KG1 (cell line): ENCODE results near the gene RAB3C.

Experiments
- DNase-seq: peaks from one replicate; lab custom pipeline; 2025; lab: John Stamatoyannopoulos, UW

Gene RAB3C

GRCh38 chr5:58827463-58827862, 244.6 kb downstream of the RAB3C start:
- DNase-seq, result no peak

DNA sequence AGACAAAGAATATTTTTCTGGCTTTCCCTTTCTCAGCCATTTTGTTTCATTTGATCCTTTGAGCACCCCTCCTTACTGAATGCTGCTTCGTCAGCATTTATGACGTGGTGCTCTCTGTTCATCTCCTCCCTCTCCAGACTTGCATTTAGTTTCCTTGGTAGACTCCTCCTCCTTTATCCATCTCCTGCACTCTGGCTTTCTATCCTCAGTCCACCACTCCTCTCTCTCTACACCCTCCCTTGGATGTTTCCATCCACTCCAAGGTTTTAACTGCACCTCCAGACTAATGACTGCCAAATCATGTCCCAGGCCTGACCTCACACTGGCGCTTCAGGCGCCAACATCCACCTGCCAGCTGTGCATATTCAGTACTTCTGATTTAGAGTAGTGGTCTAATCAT, 245.4 kb downstream of the RAB3C start:
- no peak for DNase-seq

DNA sequence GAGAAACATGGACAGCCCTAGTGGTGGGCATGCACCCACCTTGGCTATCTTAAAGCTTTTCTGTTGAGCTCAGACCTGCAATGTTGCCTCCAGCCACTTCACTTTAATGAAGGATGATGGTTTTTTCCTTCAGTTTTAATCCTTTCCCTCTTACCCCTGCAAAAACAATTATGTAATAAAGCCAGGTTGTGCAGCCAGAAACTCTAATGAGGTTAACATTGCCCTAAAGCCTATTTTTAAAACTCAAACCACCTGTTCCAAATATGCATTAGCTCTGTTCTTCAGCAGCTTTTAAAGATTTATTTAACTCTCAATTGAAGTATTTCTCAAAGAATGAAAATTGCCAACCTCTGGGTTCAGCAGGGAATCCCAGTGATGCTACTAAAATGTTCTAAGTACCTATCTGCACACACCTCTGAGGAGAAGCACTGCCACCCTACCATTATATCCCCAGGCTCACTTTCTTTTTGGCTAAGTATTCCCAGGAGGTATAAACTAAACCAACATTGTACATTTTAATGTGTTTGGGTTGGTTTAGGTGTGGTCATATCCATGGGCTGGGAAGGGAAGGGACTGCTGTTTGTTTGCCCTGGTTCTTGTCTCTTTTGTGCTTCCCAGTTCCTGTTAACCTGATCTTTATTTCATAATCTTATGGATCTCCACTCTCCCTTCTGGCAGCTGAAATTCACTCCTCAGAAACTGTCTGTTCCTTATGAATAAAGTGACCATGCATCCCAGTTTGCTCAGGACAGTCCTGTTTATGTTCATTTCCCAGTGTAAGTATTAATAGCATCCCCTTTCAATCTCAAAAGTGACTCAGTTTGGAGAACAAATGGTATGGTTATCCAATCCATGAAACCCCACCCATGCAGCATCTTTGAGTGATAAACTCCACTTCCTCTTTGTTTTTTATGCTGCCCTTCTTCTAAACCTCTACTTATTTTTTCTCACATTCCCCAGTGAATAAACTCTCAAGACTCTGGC, 251.7 kb downstream of the RAB3C start:
- DNase-seq, result no peak

DNA sequence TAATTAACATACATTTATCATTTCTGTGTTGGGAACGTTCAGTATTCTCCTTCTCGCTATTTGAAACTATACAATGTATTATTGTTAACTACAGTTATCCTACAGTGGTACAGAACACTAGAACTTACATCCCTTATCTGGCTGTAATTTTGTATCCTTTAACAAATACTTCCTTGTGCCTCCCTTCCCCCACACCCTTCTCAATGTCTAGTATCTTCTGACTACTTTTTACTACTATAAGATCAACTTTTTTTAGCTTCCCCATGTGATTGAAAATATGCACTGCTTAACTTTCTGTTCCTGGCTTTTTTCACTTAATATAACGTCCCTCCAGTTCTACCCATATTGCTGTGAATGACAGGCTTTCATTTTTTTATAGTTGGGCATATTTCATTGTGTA, 253.5 kb downstream of the RAB3C start:
- no peak for DNase-seq

- no peak for DNase-seq
Observed at GRCh38 chr5:58838729-58839128, 255.9 kb downstream of the RAB3C start.

- DNase-seq, result no peak
Observed at GRCh38 chr5:58842852-58843251, 260.0 kb downstream of the RAB3C start.

GRCh38 chr5:58844395-58844794, 261.5 kb downstream of the RAB3C start:
- no peak for DNase-seq

GRCh38 chr5:58847041-58847440, 264.2 kb downstream of the RAB3C start:
- no peak for DNase-seq

DNA sequence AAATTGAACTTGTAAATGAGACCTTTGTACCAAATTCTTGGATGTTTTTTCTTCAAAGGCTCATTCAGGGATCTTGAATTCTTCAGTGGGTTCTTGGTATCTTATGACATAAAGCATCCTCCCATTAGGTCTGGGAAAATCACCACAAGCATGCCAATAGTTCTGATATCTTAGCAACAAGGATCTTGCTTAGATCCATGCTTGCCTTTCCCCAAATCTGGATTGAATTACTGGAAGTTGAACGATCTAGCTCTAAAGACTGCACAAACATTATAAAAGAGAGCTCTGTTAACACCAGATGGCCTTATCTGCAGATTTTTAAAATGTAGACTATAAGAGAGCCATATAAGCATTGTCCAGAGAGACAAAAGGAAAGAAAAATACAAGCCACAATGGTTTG, 266.3 kb downstream of the RAB3C start:
- no peak for DNase-seq

- DNase-seq, result peak; percentile 10
Observed at GRCh38 chr5:58849921-58850667, 267.2 kb downstream of the RAB3C start.

- DNase-seq, result no peak
Observed at GRCh38 chr5:58851153-58851552, 268.3 kb downstream of the RAB3C start.

DNA sequence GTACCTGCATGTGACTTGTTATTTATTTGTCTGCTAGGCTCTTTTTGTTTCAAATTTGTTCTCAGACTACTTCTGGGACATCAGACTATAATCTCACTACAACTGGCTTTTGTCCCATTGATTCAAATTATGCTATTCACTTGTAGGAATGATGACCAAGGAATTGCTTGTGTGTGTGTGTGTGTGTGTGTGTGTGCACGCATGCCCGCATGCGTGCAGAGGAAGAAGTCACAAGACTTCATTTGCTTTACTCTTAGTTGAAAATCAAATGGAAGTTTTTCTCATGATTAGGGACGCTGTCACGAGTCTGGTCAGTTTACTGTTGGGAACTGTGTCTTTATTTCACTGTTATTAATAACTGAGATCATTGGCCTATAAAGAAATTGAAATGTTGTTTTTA, 268.7 kb downstream of the RAB3C start:
- DNase-seq, result no peak

DNA sequence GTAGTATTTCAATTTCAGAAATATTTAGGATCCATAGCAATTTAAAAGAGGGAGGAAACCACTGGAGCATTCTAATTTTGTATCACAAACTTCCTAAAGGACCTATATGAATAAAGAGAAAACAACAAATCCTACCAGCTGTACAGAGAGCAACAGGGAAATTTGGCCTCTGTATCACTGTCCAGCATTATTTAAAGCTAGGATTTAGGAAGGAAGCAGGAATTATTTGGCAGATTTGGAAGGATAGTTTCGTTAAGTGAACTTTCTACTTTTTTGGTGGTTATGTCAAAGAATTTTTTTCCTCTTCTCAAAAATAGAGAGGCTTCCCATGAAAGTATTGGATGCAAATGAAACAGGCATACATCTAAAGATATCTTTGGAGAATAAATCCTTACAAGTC, 269.7 kb downstream of the RAB3C start:
- no peak for DNase-seq

- DNase-seq, result peak; percentile 4
Observed at GRCh38 chr5:58854441-58854840, 271.6 kb downstream of the RAB3C start.

- no peak for DNase-seq
Observed at GRCh38 chr5:58855851-58856739, 273.2 kb downstream of the RAB3C start.

DNA sequence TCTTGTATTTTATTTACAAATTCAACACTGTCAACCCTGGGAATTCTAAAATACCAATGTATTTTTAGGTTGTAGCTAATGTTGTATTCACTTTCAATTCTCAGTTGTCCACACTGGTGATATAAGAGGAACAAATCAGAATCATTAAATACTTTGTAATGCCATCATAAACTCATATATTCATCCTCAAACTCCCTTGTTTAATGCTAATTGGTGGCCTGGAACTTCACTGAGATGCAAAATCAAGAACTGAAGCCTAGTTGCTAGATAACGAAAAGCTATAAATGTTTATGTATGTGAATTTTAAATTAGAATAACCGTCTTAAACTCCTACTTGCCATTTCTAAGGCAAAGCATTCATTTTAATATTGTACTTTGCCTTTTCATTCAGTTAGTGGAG, 274.7 kb downstream of the RAB3C start:
- no peak for DNase-seq

DNA sequence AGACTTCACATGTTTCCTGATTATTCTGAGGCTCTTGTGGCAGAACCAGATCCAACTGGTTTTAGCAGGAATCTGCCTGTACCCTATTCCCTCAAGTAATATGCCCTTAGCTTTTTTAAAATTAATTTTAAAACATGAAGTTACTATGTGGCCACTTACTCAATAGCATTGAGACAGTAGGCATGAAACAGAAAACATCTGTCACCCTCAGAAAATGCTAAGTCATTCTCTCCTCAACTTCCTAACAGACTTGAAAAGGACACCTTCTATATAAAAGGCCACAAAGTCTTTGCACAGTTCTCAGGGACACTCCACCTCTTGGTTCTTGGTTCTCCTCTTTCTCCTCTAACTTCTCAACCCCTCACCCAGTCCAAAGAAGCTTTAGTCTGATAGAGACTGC, 277.8 kb downstream of the RAB3C start:
- DNase-seq, result no peak

GRCh38 chr5:58868931-58869330, 286.1 kb downstream of the RAB3C start:
- no peak for DNase-seq

DNA sequence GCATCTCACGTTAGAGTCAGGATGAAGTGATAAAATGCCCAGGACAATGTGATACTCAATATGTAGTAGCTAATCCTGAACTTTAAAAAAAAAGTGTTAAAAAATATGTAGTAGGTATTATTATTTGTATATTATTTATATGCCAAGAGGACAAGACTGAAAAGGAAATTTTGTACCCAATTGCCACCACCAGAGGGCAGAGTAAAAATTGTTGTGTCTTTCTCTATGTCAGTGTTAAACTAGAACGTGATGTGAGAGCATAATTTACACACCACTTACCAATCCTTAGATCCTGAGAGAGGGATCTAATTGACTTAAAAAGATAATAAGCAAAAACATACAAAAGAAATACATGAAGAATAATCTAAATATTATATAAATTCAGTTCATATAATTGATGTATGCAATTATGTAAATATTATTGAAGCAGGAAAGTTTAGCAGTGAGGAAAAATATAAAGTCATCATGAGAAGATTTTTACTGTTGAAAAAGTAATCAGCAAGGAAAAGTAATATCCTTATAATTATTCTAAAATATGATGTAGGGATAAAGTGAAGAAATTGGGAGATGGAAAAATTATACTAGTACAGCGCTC, 288.9 kb downstream of the RAB3C start:
- DNase-seq, result peak; percentile 33

DNA sequence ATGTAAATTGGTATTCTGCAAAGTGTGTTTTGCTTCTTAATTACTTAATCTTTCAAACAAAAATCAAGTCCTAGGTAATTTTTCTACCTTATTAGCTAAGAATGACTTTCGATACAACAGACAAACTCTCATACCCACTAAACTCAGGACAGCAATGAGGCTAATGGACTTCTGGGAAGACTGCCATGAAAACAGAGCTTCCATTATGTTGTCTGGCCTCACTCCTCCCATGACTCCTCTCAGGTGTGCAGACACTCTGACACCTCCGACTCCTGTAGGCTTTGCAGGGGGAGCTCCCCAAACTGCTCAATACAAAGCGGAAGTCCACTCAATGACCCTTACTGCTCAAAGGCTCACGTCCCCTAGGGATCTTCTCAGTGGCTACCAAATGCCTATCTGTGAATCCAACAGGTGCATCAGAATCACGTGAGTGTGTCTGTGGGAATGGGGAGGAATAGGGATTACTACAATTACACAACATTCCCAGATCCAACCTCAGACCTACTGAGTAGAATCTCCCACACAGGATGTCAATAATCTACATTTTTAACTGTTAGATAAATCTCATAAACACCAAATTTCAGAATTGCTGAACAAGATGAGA, 289.9 kb downstream of the RAB3C start:
- no peak for DNase-seq

DNA sequence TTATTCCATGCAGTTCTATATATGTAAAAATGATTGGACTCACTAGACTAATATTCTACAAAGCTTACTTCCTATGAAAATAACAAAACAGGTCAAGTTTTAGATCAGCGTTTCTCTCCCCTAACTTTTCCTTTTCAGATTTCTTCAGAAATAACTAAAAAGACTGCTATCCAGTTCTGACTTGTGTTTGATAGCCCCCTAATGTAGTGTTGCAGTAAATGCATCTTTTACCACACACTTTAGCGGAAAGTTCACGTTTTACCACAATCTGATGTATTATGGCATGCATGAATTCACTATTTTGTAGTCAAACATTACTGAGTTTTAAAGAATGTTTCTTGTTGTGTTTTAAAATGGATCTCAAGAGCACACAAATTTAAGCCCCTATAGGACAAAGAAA, 292.7 kb downstream of the RAB3C start:
- DNase-seq, result no peak
